Stimulated activated effector memory CD8-positive, alpha-beta T cell treated with anti-CD3 and anti-CD28 coated beads, Interleukin-12 subunit alpha, Interleukin-12 subunit beta, amount 100 ng/mL, for 72 hours (primary cell): Measurements from ENCODE around the gene CHST12.

Experiments used
- ATAC-seq: fragments of 150-1000 bp; cut with Tn5 transposase; 2 replicates; pipeline ENCODE4 v1.10.0; 2021
- DNase-seq, 2 donors: peaks; one replicate each; pipeline ENCODE4 v3.0.0; 2021 to 2022; ENCODE audit warnings: low spot score in 2 of 2
- H3K27ac Mint-ChIP-seq: one replicate; pipeline ENCODE4 v1.8.0; 2022; ENCODE audit warnings: mild to moderate bottlenecking, mixed read lengths
- H3K36me3 Mint-ChIP-seq: one replicate; pipeline ENCODE4 v1.8.0; 2022; ENCODE audit warnings: mild to moderate bottlenecking, mixed read lengths
- H3K4me1 Mint-ChIP-seq: one replicate; pipeline ENCODE4 v1.8.0; 2022; ENCODE audit warnings: mixed read lengths
- H3K4me3 Mint-ChIP-seq: one replicate; pipeline ENCODE4 v1.8.0; 2022; ENCODE audit warnings: mild to moderate bottlenecking, mixed read lengths
- H3K9me3 Mint-ChIP-seq: one replicate; pipeline ENCODE4 v1.8.0; 2022; ENCODE audit warnings: mixed read lengths

The CHST12 gene

GRCh38 chr7:2495418-2496299, 92.2 kb downstream of the CHST12 start:
- DNase-seq (no peak), ATAC-seq (no peak)
- no peak overlapping the region for H3K27ac Mint-ChIP-seq
- no peak overlapping the region for H3K4me3 Mint-ChIP-seq
- peaks cover 3% of the 10 kb centered on the region for H3K9me3 Mint-ChIP-seq
- H3K4me1 Mint-ChIP-seq = peaks cover 6% of the 10 kb centered on the region
- no peaks in the 10 kb centered on the region for H3K36me3 Mint-ChIP-seq

GRCh38 chr7:2496375-2496774, 93.0 kb downstream of the CHST12 start:
- DNase-seq (no peak), ATAC-seq (no peak)
- no peaks in the 10 kb centered on the region for H3K36me3 Mint-ChIP-seq
- H3K9me3 Mint-ChIP-seq = peaks cover 3% of the 10 kb centered on the region
- peaks cover 6% of the 10 kb centered on the region for H3K4me1 Mint-ChIP-seq
- no peak overlapping the region for H3K27ac Mint-ChIP-seq
- no peak overlapping the region for H3K4me3 Mint-ChIP-seq

GRCh38 chr7:2497065-2497464, 93.7 kb downstream of the CHST12 start:
- no peak for ATAC-seq

GRCh38 chr7:2497500-2498336, 94.3 kb downstream of the CHST12 start:
- Mint-ChIP-seq H3K4me1 (no peaks in the 10 kb centered on the region), H3K36me3 (no peaks in the 10 kb centered on the region), H3K4me3 (no peak overlapping the region), H3K9me3 (no peaks in the 10 kb centered on the region), H3K27ac (no peak overlapping the region)
- DNase-seq (no peak), ATAC-seq (no peak)

More at GRCh38 chr7:2497065-2497464, 93.7 kb downstream of the CHST12 start:
- H3K36me3 Mint-ChIP-seq = no peaks in the 10 kb centered on the region
- no peak overlapping the region for H3K4me3 Mint-ChIP-seq
- DNase-seq = no peak
- no peak overlapping the region for H3K27ac Mint-ChIP-seq
- peaks cover 3% of the 10 kb centered on the region for H3K4me1 Mint-ChIP-seq
- H3K9me3 Mint-ChIP-seq = peaks cover 1% of the 10 kb centered on the region
